CD4-positive, alpha-beta memory T cell (primary cell): ENCODE measurements around the gene IGLL1. TPM values are rescaled to one million over a fixed set of nuclear protein-coding genes. Genes with fewer than 3 reads are reported as not detected.
A peak's percentile ranks its signal among the peaks of the same experiment; 100 is the strongest.
"Not testable (repeated sequence)": the region's sequence is repeated elsewhere in the genome, so short reads cannot be mapped to it uniquely, and the experiment has no call there.

ENCODE experiments used
- CTCF ChIA-PET: fragments of 350-600 bp; sonication (Branson Sonifier 250); formaldehyde crosslinking; loops from one replicate; lab custom pipeline; 2021; ENCODE audit warnings: inconsistent platforms; ENCODE audit not compliant: partially characterized antibody; lab: Charles Lee
- POLR2A ChIA-PET: fragments of 350-600 bp; sonication (Branson Sonifier 250); formaldehyde crosslinking; loops from one replicate; lab custom pipeline; 2021; ENCODE audit not compliant: partially characterized antibody; lab: Charles Lee
- DNase-seq, 5 donors: peaks; one replicate each; pipeline versions ENCODE4 v3.0.0 to v3.0.0-alpha.2; 2020 to 2022; ENCODE audit warnings: mixed read lengths in 1 of 5
- H3K27ac ChIP-seq: one replicate; pipeline ENCODE4 v1.7.0; 2013; ENCODE audit warnings: low read depth, low read length
- H3K27me3 ChIP-seq: 2 replicates; pipeline ENCODE4 v1.7.0; 2013; ENCODE audit warnings: mild to moderate bottlenecking, low read length, moderate library complexity; ENCODE audit not compliant: insufficient read depth
- H3K36me3 ChIP-seq: 2 replicates; pipeline ENCODE4 v1.7.0; 2013; ENCODE audit warnings: mild to moderate bottlenecking, low read length, moderate library complexity; ENCODE audit not compliant: insufficient read depth
- H3K4me1 ChIP-seq: 2 replicates; pipeline ENCODE4 v1.7.0; 2013; ENCODE audit warnings: mild to moderate bottlenecking, low read length, moderate library complexity; ENCODE audit not compliant: insufficient read depth
- H3K4me3 ChIP-seq, 2 donors: one replicate each; pipeline ENCODE4 v1.7.0; 2013; ENCODE audit warnings: low read length in 2 of 2, mild to moderate bottlenecking in 1 of 2
- H3K9me3 ChIP-seq, 2 donors: one replicate each; pipeline ENCODE4 v1.7.0; 2013; ENCODE audit warnings: low read length in 2 of 2, control low read depth in 1 of 2; ENCODE audit not compliant: control insufficient read depth in 1 of 2
- H3K27ac Mint-ChIP-seq, 7 donors: one replicate each; pipeline ENCODE4 v1.8.0; 2020 to 2021; ENCODE audit warnings: mixed read lengths in 7 of 7, mild to moderate bottlenecking in 6 of 7, inconsistent platforms in 3 of 7, moderate library complexity in 3 of 7
- H3K27me3 Mint-ChIP-seq, 2 donors: one replicate each; pipeline ENCODE4 v1.8.0; 2020 to 2021; ENCODE audit warnings: mixed read lengths in 2 of 2
- H3K36me3 Mint-ChIP-seq, 2 donors: one replicate each; pipeline ENCODE4 v1.8.0; 2020 to 2021; ENCODE audit warnings: mixed read lengths in 2 of 2, inconsistent platforms in 1 of 2, mild to moderate bottlenecking in 1 of 2
- H3K4me1 Mint-ChIP-seq, 4 donors: one replicate each; pipeline ENCODE4 v1.8.0; 2020 to 2021; ENCODE audit warnings: mixed read lengths in 4 of 4, mild to moderate bottlenecking in 1 of 4
- H3K4me3 Mint-ChIP-seq, 8 donors: one replicate each; pipeline ENCODE4 v1.8.0; 2020 to 2021; ENCODE audit warnings: mixed read lengths in 8 of 8, mild to moderate bottlenecking in 7 of 8, moderate library complexity in 6 of 8, inconsistent platforms in 3 of 8
- H3K9me3 Mint-ChIP-seq, 8 donors: one replicate each; pipeline ENCODE4 v1.8.0; 2020 to 2021; ENCODE audit warnings: mixed read lengths in 8 of 8, mild to moderate bottlenecking in 5 of 8, inconsistent platforms in 3 of 8, moderate library complexity in 1 of 8
- intact Hi-C: fragments of 100-400 bp; cut with micrococcal nuclease; formaldehyde crosslinking; loops from one replicate; pipeline ENCODE4 v1.15.1; 2023
- polyA plus RNA-seq, 2 donors: library from polyadenylated mRNA; unstranded; fragments of 300-500 nt; fragmentation: Illumina TruSeq; gene quantifications; one replicate each; pipeline ENCODE4 v1.2.3, GENCODE V29; 2021
- total RNA-seq, 2 experiments: library from RNA; stranded (reverse); gene quantifications; one replicate each; pipeline ENCODE4 v1.2.3, GENCODE V29; 2021

IGLL1 gene
- total and polyA plus RNA-seq, 4 experiments from 2014 or later = not detected

GRCh38 chr22:23539839-23540198 is 40.3 kb downstream of the IGLL1 start:
- H3K27me3 Mint-ChIP-seq, H3K36me3 ChIP-seq, H3K4me3 Mint-ChIP-seq, H3K36me3 Mint-ChIP-seq, H3K27ac ChIP-seq, H3K27me3 ChIP-seq, H3K4me1 ChIP-seq, DNase-seq, H3K9me3 Mint-ChIP-seq, H3K9me3 ChIP-seq, POLR2A ChIA-PET, H3K4me3 ChIP-seq: not testable (repeated sequence)
- intact Hi-C loops = loop anchor here (5.0 to 10.0 kb wide), 3 partner anchors 153 to 365 kb away; no protein-coding TSS in a partner anchor
- Mint-ChIP-seq H3K27ac (peak overlapping the region in 2 of 7 donors; percentile 1 to 46), H3K4me1 (peaks cover 3 to 10% (median 8%) of the 10 kb centered on the region in 4 donors)
- CTCF ChIA-PET = interaction anchor here (1.4 kb wide), 1 partner anchor 310 kb away, joined by 5 read pairs; no protein-coding TSS in a partner anchor

GRCh38 chr22:23539135-23539838 is 40.8 kb downstream of the IGLL1 start:
- intact Hi-C loops = loop anchor here (5.0 to 10.0 kb wide), 2 partner anchors 152 to 364 kb away; no protein-coding TSS in a partner anchor
- H3K27ac ChIP-seq = no peak overlapping the region

DNA sequence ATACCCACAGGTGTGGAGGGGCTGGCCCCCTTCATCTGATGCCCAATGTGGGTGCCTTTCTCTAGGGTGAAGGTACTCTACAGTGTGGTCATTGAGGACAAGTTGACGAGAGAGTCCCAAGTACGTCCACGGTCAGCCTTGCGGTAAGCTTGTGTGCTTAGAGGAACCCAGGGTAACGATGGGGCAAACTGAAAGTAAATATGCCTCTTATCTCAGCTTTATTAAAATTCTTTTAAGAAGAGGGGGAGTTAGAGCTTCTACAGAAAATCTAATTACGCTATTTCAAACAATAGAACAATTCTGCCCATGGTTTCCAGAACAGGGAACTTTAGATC is 41.4 kb downstream of the IGLL1 start:
- CTCF ChIA-PET = interaction anchor here (1.1 to 1.4 kb wide), 2 partner anchors 9 to 311 kb away, joined by 3 to 5 read pairs; no protein-coding TSS in a partner anchor
- POLR2A ChIA-PET, DNase-seq, H3K4me3 Mint-ChIP-seq, H3K4me1 ChIP-seq, H3K4me3 ChIP-seq, H3K27me3 ChIP-seq, H3K27me3 Mint-ChIP-seq, H3K9me3 ChIP-seq, H3K9me3 Mint-ChIP-seq, H3K27ac Mint-ChIP-seq, H3K27ac ChIP-seq, H3K36me3 ChIP-seq, H3K36me3 Mint-ChIP-seq: not testable (repeated sequence)
- H3K4me1 Mint-ChIP-seq = peaks cover 3 to 10% (median 8%) of the 10 kb centered on the region in 4 donors
- intact Hi-C loops = loop anchor here (5.0 to 10.0 kb wide), 2 partner anchors 151 to 364 kb away; no protein-coding TSS in a partner anchor

More at GRCh38 chr22:23539135-23539838, 40.8 kb downstream of the IGLL1 start:
- Mint-ChIP-seq H3K27me3 (peaks cover 1 to 5% of the 10 kb centered on the region in 2 donors), H3K27ac (peak overlapping the region in 3 of 7 donors; percentile 1 to 46 (median 31)), H3K4me1 (peaks cover 3 to 10% (median 8%) of the 10 kb centered on the region in 4 donors), H3K9me3 (no peaks in the 10 kb centered on the region), H3K36me3 (no peaks in the 10 kb centered on the region), H3K4me3 (peak overlapping the region in 7 of 8 donors; percentile 29 to 79 (median 51))
- H3K4me3 ChIP-seq = no peak overlapping the region
- no peaks in the 10 kb centered on the region for H3K9me3 ChIP-seq
- POLR2A ChIA-PET = no interaction called here
- H3K27me3 ChIP-seq = no peaks in the 10 kb centered on the region
- no peaks in the 10 kb centered on the region for H3K36me3 ChIP-seq
- peaks cover 4% of the 10 kb centered on the region for H3K4me1 ChIP-seq
- peak; percentile 67 to 74 (median 70) for DNase-seq
- CTCF ChIA-PET = interaction anchor here (1.1 to 1.4 kb wide), 2 partner anchors 10 to 310 kb away, joined by 3 to 5 read pairs; no protein-coding TSS in a partner anchor

GRCh38 chr22:23537830-23538695 is 42.0 kb downstream of the IGLL1 start:
- POLR2A ChIA-PET = not testable (repeated sequence)

GRCh38 chr22:23537416-23537815 is 42.7 kb downstream of the IGLL1 start:
- H3K4me1 Mint-ChIP-seq = peaks cover 3 to 10% (median 8%) of the 10 kb centered on the region in 4 donors
- Histone ChIP-seq H3K4me1 (peaks cover 4% of the 10 kb centered on the region), H3K27me3 (no peaks in the 10 kb centered on the region), H3K27ac (no peak overlapping the region), H3K4me3 (no peak overlapping the region), H3K36me3 (no peaks in the 10 kb centered on the region), H3K9me3 (no peaks in the 10 kb centered on the region)
- ChIA-PET CTCF (no interaction called here), POLR2A (no interaction called here)
- DNase-seq = no peak
- no peaks in the 10 kb centered on the region for H3K9me3 Mint-ChIP-seq
- intact Hi-C loops = loop anchor here (5.0 to 10.0 kb wide), 2 partner anchors 150 to 363 kb away; no protein-coding TSS in a partner anchor
- no peak overlapping the region for H3K27ac Mint-ChIP-seq
- no peaks in the 10 kb centered on the region for H3K36me3 Mint-ChIP-seq
- peaks cover 4 to 11% of the 10 kb centered on the region in 2 donors for H3K27me3 Mint-ChIP-seq
- no peak overlapping the region for H3K4me3 Mint-ChIP-seq

More at GRCh38 chr22:23537830-23538695, 42.0 kb downstream of the IGLL1 start:
- H3K27me3 ChIP-seq, H3K27ac Mint-ChIP-seq, H3K4me3 ChIP-seq, DNase-seq, H3K27ac ChIP-seq, H3K9me3 Mint-ChIP-seq, H3K36me3 Mint-ChIP-seq, H3K36me3 ChIP-seq, H3K4me3 Mint-ChIP-seq, H3K4me1 ChIP-seq, H3K9me3 ChIP-seq: not testable (repeated sequence)
- intact Hi-C loops = loop anchor here (5.0 to 10.0 kb wide), 2 partner anchors 151 to 363 kb away; no protein-coding TSS in a partner anchor
- CTCF ChIA-PET = interaction anchor here (1.1 kb wide), 1 partner anchor 9 kb away, joined by 3 read pairs; no protein-coding TSS in a partner anchor
- Mint-ChIP-seq H3K27me3 (peaks cover 4 to 11% of the 10 kb centered on the region in 2 donors), H3K4me1 (peaks cover 3 to 10% (median 8%) of the 10 kb centered on the region in 4 donors)

DNA sequence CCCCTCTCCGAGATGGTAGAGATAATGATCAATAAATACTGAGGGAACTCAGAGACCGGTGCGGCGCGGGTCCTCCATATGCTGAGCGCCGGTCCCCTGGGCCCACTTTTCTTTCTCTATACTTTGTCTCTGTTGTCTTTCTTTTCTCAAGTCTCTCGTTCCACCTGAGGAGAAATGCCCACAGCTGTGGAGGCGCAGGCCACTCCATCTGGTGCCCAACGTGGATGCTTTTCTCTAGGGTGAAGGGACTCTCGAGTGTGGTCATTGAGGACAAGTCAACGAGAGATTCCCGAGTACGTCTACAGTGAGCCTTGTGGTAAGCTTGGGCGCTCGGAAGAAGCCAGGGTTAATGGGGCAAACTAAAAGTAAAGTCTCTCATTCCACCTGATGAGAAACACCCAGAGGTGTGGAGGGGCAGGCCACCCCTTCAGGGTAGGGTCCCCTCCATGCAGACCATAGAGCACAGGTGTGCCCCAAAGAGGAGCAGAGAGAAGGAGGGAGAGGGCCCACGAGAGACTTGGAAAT is 43.2 kb downstream of the IGLL1 start:
- H3K27ac ChIP-seq = no peak overlapping the region
- no peaks in the 10 kb centered on the region for H3K9me3 Mint-ChIP-seq
- intact Hi-C loops = loop anchor here (5.0 to 10.0 kb wide), 2 partner anchors 150 to 362 kb away; no protein-coding TSS in a partner anchor
- H3K27me3 ChIP-seq = no peaks in the 10 kb centered on the region
- H3K9me3 ChIP-seq = no peaks in the 10 kb centered on the region
- ChIA-PET POLR2A (no interaction called here), CTCF (no interaction called here)
- H3K4me1 Mint-ChIP-seq = peaks cover 3 to 10% (median 8%) of the 10 kb centered on the region in 4 donors
- H3K4me3 Mint-ChIP-seq = no peak overlapping the region
- H3K36me3 Mint-ChIP-seq = no peaks in the 10 kb centered on the region
- no peaks in the 10 kb centered on the region for H3K36me3 ChIP-seq
- no peak for DNase-seq
- H3K27me3 Mint-ChIP-seq = peaks cover 5 to 11% of the 10 kb centered on the region in 2 donors
- H3K4me1 ChIP-seq = peaks cover 4% of the 10 kb centered on the region
- H3K27ac Mint-ChIP-seq = no peak overlapping the region
- no peak overlapping the region for H3K4me3 ChIP-seq
